RPMI7951 (cell line): ENCODE results near the gene VPS9D1. TPM values are rescaled to one million over a fixed set of nuclear protein-coding genes. Genes with fewer than 3 reads are reported as not detected.

Source experiments
- DNase-seq: peaks from one replicate; pipeline ENCODE4 v3.0.0-alpha.2; 2012; ENCODE audit warnings: low read depth
- total RNA-seq: library from RNA; depleted of rRNA; stranded (reverse); fragments of >200 nt; shearing (Covaris generic); gene quantifications from 2 replicates; pipeline ENCODE4 v1.2.3, GENCODE V29; 2014; rRNA removed

VPS9D1 gene
- 2.8 and 3.5 TPM in 2 replicates for total RNA-seq

DNA sequence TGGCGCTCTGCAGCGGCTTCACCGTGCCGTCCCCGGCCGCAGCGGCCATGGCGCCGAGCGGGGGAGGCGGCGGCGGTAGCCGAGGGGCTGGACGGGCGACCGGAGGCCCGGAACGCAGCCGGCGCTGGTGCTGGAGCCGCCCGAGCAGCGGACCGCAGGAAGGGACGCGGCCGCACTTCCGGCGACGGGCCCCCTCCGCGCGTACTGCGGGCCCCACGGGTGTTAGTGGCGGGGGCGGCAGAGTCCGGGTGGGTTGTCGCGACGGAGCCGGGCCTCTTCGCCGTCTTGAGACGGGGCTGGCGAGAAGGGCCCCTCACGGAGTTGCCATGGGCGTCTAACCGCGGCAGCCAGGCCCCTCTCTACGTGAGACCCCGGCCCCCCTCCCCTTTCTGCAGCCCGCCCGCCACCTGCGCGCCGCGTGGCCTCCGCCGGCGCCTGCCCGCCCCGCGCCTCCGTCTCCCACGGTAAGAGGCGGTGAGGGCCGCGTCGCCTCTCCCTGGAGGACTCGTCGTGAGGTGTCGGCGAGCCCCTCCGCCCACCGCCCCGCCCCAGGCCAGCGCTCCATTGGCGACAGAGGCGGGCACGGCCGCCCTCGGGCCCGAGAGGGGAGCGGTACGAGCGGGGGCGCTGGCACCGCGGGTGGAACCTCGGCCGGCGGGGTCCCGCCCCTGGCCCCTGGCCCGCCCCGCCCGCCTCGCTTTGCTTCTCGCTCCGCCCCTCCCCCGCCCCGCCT, at the start of gene VPS9D1, which contains the start of gene ZNF276:
Gene VPS9D1 (minus strand): TSS at position 86 of the 733 bp plus-strand sequence. CDS start 37 bp downstream, at position 49.
Gene ZNF276 (plus strand): TSS at position 725 of the 733 bp plus-strand sequence. CDS start 104 bp downstream, outside the sequence.
- DNase-seq, result peak; percentile 69

DNA sequence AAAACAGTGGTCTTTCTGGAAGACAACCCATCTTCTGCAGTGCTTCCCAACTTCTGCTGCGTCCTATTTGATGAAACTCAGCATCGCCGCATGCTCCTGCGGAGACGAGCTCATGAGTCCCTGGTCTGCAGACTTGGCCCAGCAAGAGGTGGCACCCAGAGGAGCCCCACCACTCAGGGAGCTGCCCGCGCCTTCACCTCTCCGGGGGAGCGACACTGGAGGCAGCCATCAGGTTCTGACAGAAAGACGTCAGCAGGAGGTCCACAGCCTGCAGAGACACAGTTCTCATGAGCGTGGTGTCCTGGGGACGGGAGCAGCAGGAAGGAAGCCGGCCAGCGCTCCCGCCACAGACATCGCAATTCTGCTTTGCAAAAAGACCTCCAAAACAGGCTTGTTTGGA, 49.7 kb upstream of the VPS9D1 start:
- no peak for DNase-seq

- no peak for DNase-seq
Observed at GRCh38 chr16:89765292-89765830, 44.7 kb upstream of the VPS9D1 start.

GRCh38 chr16:89764711-89765201, 44.1 kb upstream of the VPS9D1 start:
- DNase-seq, result peak; percentile 13

DNA sequence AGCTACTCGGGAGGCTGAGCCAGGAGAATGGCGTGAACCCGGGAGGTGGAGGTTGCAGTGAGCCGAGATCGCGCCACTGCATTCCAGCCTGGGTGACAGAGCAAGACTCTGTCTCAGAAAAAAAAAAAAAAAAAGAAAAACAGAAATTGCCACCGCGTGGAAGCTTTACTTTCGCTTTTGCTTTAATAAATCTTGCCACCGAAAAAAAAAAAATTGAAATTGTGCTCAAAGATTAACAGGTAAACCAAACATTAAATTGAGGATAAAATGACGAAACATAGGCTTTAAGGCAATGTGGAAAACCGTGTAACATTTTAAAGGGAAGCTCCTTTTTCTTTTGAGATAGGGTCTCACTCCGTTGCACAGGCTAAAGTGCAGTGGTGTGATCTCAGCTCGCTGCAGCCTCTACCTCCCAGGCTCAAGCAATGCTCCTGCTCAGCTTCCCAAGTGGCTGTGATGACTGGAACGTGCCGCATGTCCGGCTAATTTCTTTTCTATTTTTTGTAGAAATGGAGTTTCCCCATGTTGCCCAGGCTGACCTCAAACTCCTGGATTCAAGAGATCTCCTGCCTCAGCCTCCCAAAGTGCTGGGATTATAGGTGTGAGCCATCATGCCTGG, 40.7 kb upstream of the VPS9D1 start:
- DNase-seq, result no peak

- DNase-seq, result no peak
Observed at GRCh38 chr16:89759746-89760340, 39.1 kb upstream of the VPS9D1 start.

DNA sequence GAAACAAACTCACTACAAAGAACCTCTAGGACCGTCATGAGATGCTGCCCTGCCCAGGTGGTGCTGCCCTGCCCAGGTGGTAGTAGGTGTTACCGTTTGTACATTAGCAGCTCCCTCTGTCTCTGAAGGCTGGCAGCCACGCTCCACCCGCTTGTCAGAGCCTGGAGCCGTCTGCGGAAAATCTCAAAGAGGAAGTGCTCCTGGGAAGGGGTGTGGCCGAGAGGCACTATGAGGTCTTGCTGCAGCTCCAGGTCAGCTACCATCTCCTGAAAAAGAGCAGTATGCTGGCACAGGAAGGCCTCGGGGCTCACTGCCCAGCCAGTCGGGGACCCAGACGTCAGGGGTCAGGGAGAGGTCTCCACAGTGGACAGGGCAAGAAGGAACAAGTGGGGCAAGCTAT, 28.9 kb upstream of the VPS9D1 start:
- DNase-seq, result no peak

- no peak for DNase-seq
Observed at GRCh38 chr16:89748921-89749320, 28.2 kb upstream of the VPS9D1 start.

GRCh38 chr16:89748076-89748475, 27.4 kb upstream of the VPS9D1 start:
- DNase-seq, result no peak

GRCh38 chr16:89746043-89746442, 25.3 kb upstream of the VPS9D1 start:
- DNase-seq, result no peak

DNA sequence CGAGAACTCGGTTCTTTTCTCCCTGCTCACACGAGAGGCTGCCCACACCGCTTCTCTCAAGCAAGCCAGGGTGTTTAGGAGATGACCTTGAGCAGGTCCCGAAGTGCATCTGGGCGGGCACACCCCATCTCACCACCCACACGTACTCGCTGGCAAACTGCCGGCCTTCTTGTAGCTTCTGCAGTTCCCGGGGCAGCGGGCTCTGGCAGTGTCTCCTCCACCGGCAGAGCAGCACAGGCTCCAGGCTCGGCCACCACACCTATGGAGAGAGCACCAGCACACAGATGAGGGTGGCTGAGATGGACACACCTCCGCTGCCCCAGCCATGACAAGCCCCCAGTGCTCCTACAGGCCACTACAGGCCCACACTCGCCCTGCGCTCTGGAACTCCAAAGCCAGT, 24.1 kb upstream of the VPS9D1 start:
- DNase-seq, result no peak

- no peak for DNase-seq
Observed at GRCh38 chr16:89742948-89743347, 22.2 kb upstream of the VPS9D1 start.

DNA sequence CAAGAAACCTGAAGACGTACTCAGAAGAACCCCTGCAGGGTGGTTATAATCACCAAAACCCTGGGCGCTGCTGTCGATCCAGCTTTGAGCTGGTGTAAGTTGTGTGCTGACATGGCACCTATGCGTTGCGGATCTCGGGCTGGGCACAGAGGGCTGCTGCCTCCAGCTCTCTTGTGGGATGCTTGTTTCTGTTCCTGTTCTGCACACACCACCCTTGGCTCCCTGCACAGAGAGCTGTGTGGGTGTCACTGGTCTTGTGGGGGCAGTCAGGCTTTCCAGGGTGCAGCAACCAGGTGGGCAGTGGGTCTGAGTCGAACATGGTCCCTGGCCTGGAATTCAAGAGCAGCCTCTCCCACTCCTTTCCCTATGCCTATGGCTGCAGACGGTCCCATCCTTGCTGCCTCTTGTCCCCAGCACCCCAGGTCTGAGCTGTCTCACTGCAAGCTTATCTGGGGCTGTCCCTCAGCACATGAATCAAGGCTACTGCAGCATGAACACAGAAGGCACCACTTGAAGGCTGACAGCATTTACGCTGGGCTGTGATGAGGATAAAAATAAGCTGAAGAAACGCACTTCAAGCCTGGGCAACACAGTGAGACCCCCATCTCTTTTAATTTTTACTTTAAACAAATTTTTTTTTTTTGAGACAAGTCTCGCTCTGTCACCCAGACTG, 20.8 kb upstream of the VPS9D1 start:
- no peak for DNase-seq

DNA sequence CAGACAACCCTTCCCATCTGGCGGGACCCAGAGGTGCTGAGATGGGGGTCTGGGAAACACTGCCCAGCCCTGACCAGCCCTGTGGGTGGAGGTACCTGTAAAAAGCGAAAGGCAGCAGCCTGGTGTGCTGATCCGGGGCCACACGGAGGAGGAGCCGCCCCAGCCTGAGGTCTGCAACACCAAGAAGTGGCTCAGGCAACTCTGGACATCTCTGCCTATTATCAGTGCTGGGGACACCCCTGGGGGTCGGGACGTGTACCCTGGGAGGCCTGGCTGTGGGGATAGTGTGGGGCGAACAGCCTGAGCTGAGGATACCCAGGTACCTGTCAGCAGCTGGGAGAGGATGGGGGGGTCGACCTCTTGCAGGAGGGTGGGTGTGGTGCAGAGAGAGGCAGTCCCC, 18.7 kb upstream of the VPS9D1 start:
- DNase-seq, result no peak

GRCh38 chr16:89738538-89739317, 18.0 kb upstream of the VPS9D1 start:
- no peak for DNase-seq

- no peak for DNase-seq
Observed at GRCh38 chr16:89738072-89738377, 17.3 kb upstream of the VPS9D1 start.

- DNase-seq, result no peak
Observed at GRCh38 chr16:89737341-89738071, 16.8 kb upstream of the VPS9D1 start.

DNA sequence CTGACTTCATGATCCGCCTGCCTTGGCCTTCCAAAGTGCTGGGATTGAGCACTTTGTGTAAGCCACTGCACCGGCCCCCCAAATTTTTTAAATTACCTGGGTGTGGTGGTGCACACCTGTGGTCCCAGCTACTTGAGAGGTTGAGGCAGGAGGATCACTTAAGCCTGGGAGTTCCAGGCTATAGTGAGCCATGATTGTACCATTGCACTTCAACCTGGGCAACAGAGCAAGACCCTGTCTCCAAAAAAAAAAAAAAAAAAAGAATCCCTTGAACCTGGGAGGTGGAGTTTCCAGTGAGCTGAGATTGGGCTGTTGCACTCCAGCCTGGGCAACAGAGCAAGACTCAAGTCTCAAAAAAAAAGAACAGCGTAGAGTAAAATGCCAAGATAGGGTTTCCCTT, 15.9 kb upstream of the VPS9D1 start:
- no peak for DNase-seq

GRCh38 chr16:89733792-89734191, 13.1 kb upstream of the VPS9D1 start:
- no peak for DNase-seq

- DNase-seq, result no peak
Observed at GRCh38 chr16:89733322-89733721, 12.6 kb upstream of the VPS9D1 start.

DNA sequence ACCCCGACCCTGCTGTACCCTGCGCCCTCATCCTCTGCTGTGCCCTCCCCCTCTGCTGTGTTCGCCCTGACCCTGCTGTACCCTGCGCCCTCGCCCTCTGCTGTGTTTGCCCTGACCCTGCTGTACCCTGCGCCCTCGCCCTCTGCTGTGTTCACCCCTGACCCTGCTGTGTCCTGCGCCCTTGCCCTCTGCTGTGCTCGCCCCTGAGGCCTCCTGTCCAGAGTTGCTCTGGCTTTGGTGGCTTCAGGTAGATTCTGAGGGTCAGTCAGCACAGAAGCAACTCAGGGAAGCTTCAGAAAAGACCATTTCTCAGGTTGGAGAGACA, 12.2 kb upstream of the VPS9D1 start:
- no peak for DNase-seq
